ENCODE measurements around the gene CHMP5. TPM values are rescaled to one million over a fixed set of nuclear protein-coding genes. Genes with fewer than 3 reads are reported as not detected.
A peak's percentile ranks its signal among the peaks of the same experiment; 100 is the strongest.

CHMP5 gene
- total and polyA plus RNA-seq, 10 of the 15 experiments (the other 5 are each of a cell fraction or from before 2014, with no cell fraction given): 40.3 to 179 (median 78.6) TPM

DNA sequence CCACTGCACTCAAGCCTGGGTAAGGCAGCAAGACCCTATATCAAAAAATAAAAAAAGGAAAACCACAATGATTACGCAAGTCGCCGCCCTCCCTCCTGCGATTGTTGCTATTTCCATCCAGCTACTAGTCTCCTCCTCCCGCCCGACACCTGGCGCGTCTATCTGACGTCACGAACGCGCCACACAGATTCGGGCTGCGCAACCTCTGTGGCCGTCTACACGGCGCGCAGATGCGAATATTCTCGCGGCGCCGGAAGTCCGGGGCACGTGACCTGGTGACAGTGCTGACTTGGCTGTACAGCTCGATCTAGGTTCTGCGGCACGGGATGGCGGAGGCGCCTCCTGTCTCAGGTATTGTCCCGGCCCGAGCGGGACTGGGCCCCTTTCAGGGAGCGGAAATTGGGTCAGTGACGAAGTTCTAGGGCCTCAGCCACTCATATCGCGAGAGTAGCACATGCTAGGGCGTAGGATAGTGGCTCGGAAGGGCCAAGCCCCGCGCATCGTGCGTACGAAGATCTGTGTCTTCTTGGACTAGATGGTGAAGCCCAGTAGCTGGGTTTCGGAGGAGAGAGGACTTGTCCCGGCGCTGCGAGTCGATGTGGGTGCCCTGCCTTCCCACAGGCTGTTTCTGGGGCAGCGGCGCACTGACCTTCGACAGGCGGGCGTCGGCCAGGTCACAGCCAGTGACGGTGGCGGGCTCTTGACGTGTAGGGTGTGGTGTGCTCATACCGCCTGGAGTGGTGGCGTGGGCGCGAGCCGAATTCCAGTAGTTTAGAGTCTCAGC is 25.6 kb downstream of the CHMP5 start, which contains the start of gene NFX1 (continued):
- TF ChIP-seq, protein P1, sequence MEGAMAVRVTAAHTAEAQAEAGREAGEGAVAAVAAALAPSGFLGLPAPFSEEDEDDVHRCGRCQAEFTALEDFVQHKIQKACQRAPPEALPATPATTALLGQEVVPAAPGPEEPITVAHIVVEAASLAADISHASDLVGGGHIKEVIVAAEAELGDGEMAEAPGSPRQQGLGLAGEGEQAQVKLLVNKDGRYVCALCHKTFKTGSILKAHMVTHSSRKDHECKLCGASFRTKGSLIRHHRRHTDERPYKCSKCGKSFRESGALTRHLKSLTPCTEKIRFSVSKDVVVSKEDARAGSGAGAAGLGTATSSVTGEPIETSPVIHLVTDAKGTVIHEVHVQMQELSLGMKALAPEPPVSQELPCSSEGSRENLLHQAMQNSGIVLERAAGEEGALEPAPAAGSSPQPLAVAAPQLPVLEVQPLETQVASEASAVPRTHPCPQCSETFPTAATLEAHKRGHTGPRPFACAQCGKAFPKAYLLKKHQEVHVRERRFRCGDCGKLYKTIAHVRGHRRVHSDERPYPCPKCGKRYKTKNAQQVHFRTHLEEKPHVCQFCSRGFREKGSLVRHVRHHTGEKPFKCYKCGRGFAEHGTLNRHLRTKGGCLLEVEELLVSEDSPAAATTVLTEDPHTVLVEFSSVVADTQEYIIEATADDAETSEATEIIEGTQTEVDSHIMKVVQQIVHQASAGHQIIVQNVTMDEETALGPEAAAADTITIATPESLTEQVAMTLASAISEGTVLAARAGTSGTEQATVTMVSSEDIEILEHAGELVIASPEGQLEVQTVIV (IDR thresholded peaks at IDR 0.05; ENCODE audit: borderline replicate concordance, partially characterized antibody): peak; percentile 54
- TF ChIP-seq ZSCAN29 (IDR thresholded peaks at IDR 0.05) (peak; percentile 100), NFYA (IDR thresholded peaks at IDR 0.05; ENCODE audit: borderline replicate concordance, low read depth, low read length) (no peak), STAT3 (IDR thresholded peaks at IDR 0.05; ENCODE audit: low read depth, low read length) (no peak), POLR2AphosphoS2 (IDR thresholded peaks at IDR 0.05; ENCODE audit: low read depth, low read length) (peak; percentile 94), SMARCA5 (IDR thresholded peaks at IDR 0.05) (0 out of 2 replicates have a peak, but pooled peaks have one; percentile 38), EGR1 (IDR thresholded peaks at IDR 0.05; ENCODE audit: borderline replicate concordance in 1 of 2, low read depth in 2 of 2, low read length in 2 of 2) (peak in 1 of 2 experiments; percentile 40; a peak in 1 of 3 replicates), NR2F1 (conservative IDR thresholded peaks at IDR 0.05) (peak; percentile 66), YY1 (IDR thresholded peaks at IDR 0.05; ENCODE audit: low read depth, low read length) (peak; percentile 59; the same call in 1 of the 2 replicates), EZH2 (IDR thresholded peaks at IDR 0.05; ENCODE audit: borderline replicate concordance, control insufficient read depth, low read depth, low read length) (no peak), HDAC6 (IDR thresholded peaks at IDR 0.05; ENCODE audit: unreplicated experiment) (peak; percentile 42), TCF7 (IDR thresholded peaks at IDR 0.05; ENCODE audit: borderline replicate concordance) (no peak), CREB1 (IDR thresholded peaks at IDR 0.05; ENCODE audit: low read depth) (peak; percentile 99), ZBTB40 (IDR thresholded peaks at IDR 0.05; ENCODE audit: borderline replicate concordance) (peak; percentile 88; the same call in 1 of the 2 replicates), CHD2 (IDR thresholded peaks at IDR 0.05; ENCODE audit: borderline replicate concordance, low read depth, low read length) (peak; percentile 82), ZNF384 (IDR thresholded peaks at IDR 0.05; ENCODE audit: borderline replicate concordance, low read depth, low read length) (peak; percentile 50; the same call in 1 of the 2 replicates), STAT1 (conservative IDR thresholded peaks at IDR 0.05) (0 out of 2 replicates have a peak, but pooled peaks have one; percentile 16), BCL11A (IDR thresholded peaks at IDR 0.05; ENCODE audit: low read depth, low read length) (no peak), KAT2A (conservative IDR thresholded peaks at IDR 0.05; ENCODE audit: control insufficient read depth, low read depth, low read length) (no peak), NRF1 (conservative IDR thresholded peaks at IDR 0.05; ENCODE audit: low read depth, low read length) (peak; percentile 87)
- TF ChIP-seq, protein P2, sequence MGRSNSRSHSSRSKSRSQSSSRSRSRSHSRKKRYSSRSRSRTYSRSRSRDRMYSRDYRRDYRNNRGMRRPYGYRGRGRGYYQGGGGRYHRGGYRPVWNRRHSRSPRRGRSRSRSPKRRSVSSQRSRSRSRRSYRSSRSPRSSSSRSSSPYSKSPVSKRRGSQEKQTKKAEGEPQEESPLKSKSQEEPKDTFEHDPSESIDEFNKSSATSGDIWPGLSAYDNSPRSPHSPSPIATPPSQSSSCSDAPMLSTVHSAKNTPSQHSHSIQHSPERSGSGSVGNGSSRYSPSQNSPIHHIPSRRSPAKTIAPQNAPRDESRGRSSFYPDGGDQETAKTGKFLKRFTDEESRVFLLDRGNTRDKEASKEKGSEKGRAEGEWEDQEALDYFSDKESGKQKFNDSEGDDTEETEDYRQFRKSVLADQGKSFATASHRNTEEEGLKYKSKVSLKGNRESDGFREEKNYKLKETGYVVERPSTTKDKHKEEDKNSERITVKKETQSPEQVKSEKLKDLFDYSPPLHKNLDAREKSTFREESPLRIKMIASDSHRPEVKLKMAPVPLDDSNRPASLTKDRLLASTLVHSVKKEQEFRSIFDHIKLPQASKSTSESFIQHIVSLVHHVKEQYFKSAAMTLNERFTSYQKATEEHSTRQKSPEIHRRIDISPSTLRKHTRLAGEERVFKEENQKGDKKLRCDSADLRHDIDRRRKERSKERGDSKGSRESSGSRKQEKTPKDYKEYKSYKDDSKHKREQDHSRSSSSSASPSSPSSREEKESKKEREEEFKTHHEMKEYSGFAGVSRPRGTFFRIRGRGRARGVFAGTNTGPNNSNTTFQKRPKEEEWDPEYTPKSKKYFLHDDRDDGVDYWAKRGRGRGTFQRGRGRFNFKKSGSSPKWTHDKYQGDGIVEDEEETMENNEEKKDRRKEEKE (IDR thresholded peaks at IDR 0.05): no peak
